ENCODE data around the gene RBM33. TPM values are rescaled to one million over a fixed set of nuclear protein-coding genes. Genes with fewer than 3 reads are reported as not detected.

RBM33 gene
- total and polyA plus RNA-seq, 9 of the 15 experiments (the other 6 are each of a cell fraction or from before 2014, with no cell fraction given), result 4.4 to 80.7 (median 27.3) TPM

DNA sequence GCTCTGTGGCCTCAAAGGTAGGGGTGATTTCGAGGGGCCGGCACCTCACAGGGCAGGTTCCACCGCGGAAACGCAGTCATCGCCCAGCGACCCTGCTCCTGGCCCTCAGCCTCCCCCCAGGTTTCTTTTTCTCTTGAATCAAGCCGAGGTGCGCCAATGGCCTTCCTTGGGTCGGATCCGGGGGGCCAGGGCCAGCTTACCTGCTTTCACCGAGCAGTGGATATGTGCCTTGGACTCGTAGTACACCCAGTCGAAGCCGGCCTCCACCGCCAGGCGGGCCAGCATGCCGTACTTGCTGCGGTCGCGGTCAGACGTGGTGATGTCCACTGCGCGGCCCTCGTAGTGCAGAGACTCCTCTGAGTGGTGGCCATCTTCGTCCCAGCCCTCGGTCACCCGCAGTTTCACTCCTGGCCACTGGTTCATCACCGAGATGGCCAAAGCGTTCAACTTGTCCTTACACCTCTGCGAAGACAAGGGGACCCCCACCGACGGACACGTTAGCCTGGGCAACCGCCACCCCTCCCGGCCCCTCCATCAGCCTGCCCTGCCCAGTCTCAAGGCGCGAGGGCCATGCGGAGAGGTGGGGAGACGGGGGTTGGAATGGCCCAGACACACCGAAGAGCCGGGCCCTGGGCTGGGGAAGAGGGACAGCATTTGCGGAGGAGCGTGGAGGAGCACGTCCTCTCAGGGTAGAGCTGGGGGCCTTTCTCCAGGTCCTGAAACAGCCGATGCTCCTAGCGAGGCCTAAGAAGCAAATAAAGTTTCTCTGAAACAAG is 161.8 kb downstream of the RBM33 start:
- BruUV-seq (replicated peaks), result no TSS peak
- ATAC-seq (no peak), DNase-seq (ENCODE audit: extremely low read depth in 1 of 4, low spot score in 3 of 4) (no peak), FAIRE-seq (no peak)
- no peak overlapping the region for H2AFZ ChIP-seq (ENCODE audit: low read depth, low read length)
- H4K20me1 ChIP-seq (replicated peaks; ENCODE audit: control insufficient read depth, insufficient read depth, low read length), result peaks cover 15% of the 10 kb centered on the region
- H3K27ac ChIP-seq (ENCODE audit: extremely low read depth, low read depth, low read length), result no peak overlapping the region
- in situ Hi-C loops (cut with MboI), result loop anchor here (10.0 kb wide), 1 partner anchor 1469 kb away; no protein-coding TSS in a partner anchor
- H3K36me3 ChIP-seq (ENCODE audit: control insufficient read depth, insufficient read depth, low read length), result no peaks in the 10 kb centered on the region
- H3K4me3 ChIP-seq, result no peak overlapping the region
- H3K9ac ChIP-seq (ENCODE audit: insufficient read depth in 1 of 2, low read depth in 2 of 2, low read length in 2 of 2), result no peak overlapping the region; a peak in 1 of 4 replicates
- TF ChIP-seq CHAMP1 (IDR thresholded peaks at IDR 0.05), result no peak
- no peak for TF ChIP-seq PRMT5 (CRISPR knock-in tag; IDR thresholded peaks at IDR 0.05)
- TF ChIP-seq ZNF263 (CRISPR knock-in tag; IDR thresholded peaks at IDR 0.05; ENCODE audit: borderline replicate concordance), result peak; percentile 65; the same call in 1 of the 2 replicates
- TF ChIP-seq SIN3B (IDR thresholded peaks at IDR 0.05; ENCODE audit: low read depth), result no peak
- TF ChIP-seq ZC3H8 (IDR thresholded peaks at IDR 0.05), result no peak
- no peak for TF ChIP-seq KDM1A (IDR thresholded peaks at IDR 0.05)
- 48% methylated on average over 45 of the region's 47 CpGs for WGBS (ENCODE audit: insufficient coverage, low coverage, missing lambda C conversion rate)
- ChIA-PET CTCF (ENCODE audit: low intra/inter-chr PET ratio) (interaction anchor here (1.7 kb wide), 1 partner anchor 1021 kb away, joined by 5 read pairs; no protein-coding TSS in a partner anchor), POLR2A (no interaction called here)
- H3K4me1 ChIP-seq (replicated peaks in 1 of 2; ENCODE audit: control insufficient read depth in 2 of 2, insufficient read depth in 2 of 2, low read length in 2 of 2), result peaks cover 0 to 43% of the 10 kb centered on the region in 2 experiments; a peak in 2 of 5 replicates
- no peaks in the 10 kb centered on the region for H3K79me2 ChIP-seq (ENCODE audit: control insufficient read depth, insufficient read depth, low read length)
- intact Hi-C loops (cut with micrococcal nuclease), result loop anchor here (10.0 kb wide), 1 partner anchor 839 kb away; the partner anchor contains the start of gene RNF32
- H3K9me3 ChIP-seq (replicated peaks; ENCODE audit: control insufficient read depth, insufficient read depth, low read depth, low read length), result no peaks in the 10 kb centered on the region
- H3K27me3 ChIP-seq (ENCODE audit: control insufficient read depth in 2 of 2, insufficient read depth in 2 of 2, low read length in 2 of 2), result peaks cover 41 to 69% of the 10 kb centered on the region in 2 experiments
- no peaks in the 10 kb centered on the region for H3K9me1 ChIP-seq (ENCODE audit: control insufficient read depth, insufficient read depth, low read length)
- no peak overlapping the region for H3K4me2 ChIP-seq (ENCODE audit: insufficient read depth, low read length)

Measured in K562 (cell line).